K562 (cell line): ENCODE results near the gene SLC22A23. TPM values are rescaled to one million over a fixed set of nuclear protein-coding genes. Genes with fewer than 3 reads are reported as not detected.
A peak's percentile ranks its signal among the peaks of the same experiment; 100 is the strongest.

Experiments used
- BHLHE40 ChIP-seq: IDR thresholded peaks from 2 replicates; pipeline ENCODE4 v1.6.1; 2011; ENCODE audit warnings: low read length, improper control_type of control experiment
- CBX1 ChIP-seq: sonication (generic); IDR thresholded peaks from 2 replicates; pipeline ENCODE4 v1.6.1; 2016; ENCODE audit warnings: antibody characterized with exemption, low read depth, mild to moderate bottlenecking
- CREB1 ChIP-seq, 2 experiments: sonication (generic) in 1 of 2; formaldehyde crosslinking in 1 of 2; IDR thresholded peaks; 2 replicates each; pipeline versions ENCODE4 v1.6.1 to v1.8.0; 2012 to 2022; ENCODE audit warnings: inconsistent platforms in 1 of 2, mild to moderate bottlenecking in 1 of 2, missing genetic modification reagents in 1 of 2, moderate library complexity in 1 of 2
- EGR1 ChIP-seq: fragments of 450-650 bp; conservative IDR thresholded peaks from 2 replicates; pipeline ENCODE4 v1.6.1; 2017; ENCODE audit warnings: mild to moderate bottlenecking
- FOXJ3 ChIP-seq: sonication (generic); formaldehyde crosslinking; IDR thresholded peaks from 2 replicates; pipeline ENCODE4 v1.4.0; 2020; ENCODE audit warnings: mild to moderate bottlenecking, missing genetic modification reagents
- KHSRP ChIP-seq: fragments of 450-650 bp; IDR thresholded peaks from 2 replicates; pipeline ENCODE4 v1.6.1; 2017
- NONO ChIP-seq, 2 experiments: fragments of 200-400 bp in 1 of 2; fragments of 450-650 bp in 1 of 2; formaldehyde crosslinking in 1 of 2; IDR thresholded peaks; 2 replicates each; pipeline ENCODE4 v1.6.1; 2017; ENCODE audit warnings: low read depth in 2 of 2, mild to moderate bottlenecking in 2 of 2, moderate library complexity in 2 of 2, low read length in 1 of 2
- RHOXF2B ChIP-seq: fragments of 250-450 bp; sonication (Bioruptor Pico); conservative IDR thresholded peaks from 2 replicates; pipeline ENCODE4 v1.5.1; 2021
- SMARCB1 ChIP-seq: IDR thresholded peaks from 2 replicates; pipeline ENCODE4 v1.6.1; 2011; ENCODE audit warnings: improper control_type of control experiment, low read depth; ENCODE audit not compliant: insufficient read length
- SMARCC2 ChIP-seq: fragments of 450-650 bp; IDR thresholded peaks from 2 replicates; pipeline ENCODE4 v1.6.1; 2017; ENCODE audit warnings: antibody characterized with exemption, moderate library complexity, mild to moderate bottlenecking, low read depth
- TGIF2 ChIP-seq: sonication (generic); formaldehyde crosslinking; IDR thresholded peaks from 2 replicates; pipeline ENCODE4 v1.8.1; 2022; ENCODE audit warnings: mild to moderate bottlenecking, missing genetic modification reagents, moderate library complexity
- XRCC4 ChIP-seq: IDR thresholded peaks from one replicate; pipeline ENCODE4 v1.6.1; 2011; ENCODE audit not compliant: insufficient read depth, insufficient read length; ENCODE audit errors: extremely low read depth
- ZC3H11A ChIP-seq: IDR thresholded peaks from 2 replicates; pipeline ENCODE4 v1.6.1; 2012; ENCODE audit warnings: low read depth, low read length, improper control_type of control experiment
- ZEB2 ChIP-seq: fragments of 450-650 bp; IDR thresholded peaks from 2 replicates; pipeline ENCODE4 v1.6.1; 2016
- ZNF12 ChIP-seq: sonication (generic); formaldehyde crosslinking; IDR thresholded peaks from 2 replicates; pipeline ENCODE4 v1.4.0; 2020; ENCODE audit warnings: mild to moderate bottlenecking, missing genetic modification reagents
- ZNF121 ChIP-seq: sonication (generic); formaldehyde crosslinking; conservative IDR thresholded peaks from 2 replicates; pipeline ENCODE4 v1.8.0; 2022; ENCODE audit warnings: missing genetic modification reagents
- polyA plus RNA-seq, 8 experiments: library from polyadenylated mRNA; depleted of rRNA in 4 of 8; stranded (reverse) in 5 of 8; unstranded in 3 of 8; fragments of >200 nt; fragmentation: Nextera tagmentation in 2 of 8; fragmentation: Illumina TruSeq in 1 of 8; extraction: Ambion mirVana in 2 of 8; extraction: Trizol in 1 of 8; gene quantifications; 2 replicates each; pipeline versions ENCODE4 v1.2.1 to v1.2.3, GENCODE V29; 2011 to 2014; ENCODE audit warnings: inconsistent platforms in 1 of 8, missing spikeins in 1 of 8
- total RNA-seq, 7 experiments: library from RNA; depleted of rRNA in 6 of 7; stranded (reverse); fragments of >200 nt in 6 of 7; fragmentation: Illumina TruSeq in 2 of 7; extraction: Trizol in 2 of 7; gene quantifications; 2 replicates each; pipeline versions ENCODE4 v1.2.1 to v1.2.3, GENCODE V29; 2011 to 2021; ENCODE audit warnings: low replicate concordance in 1 of 7
- TF ChIP-seq, protein P1 (sequence below): sonication (generic); formaldehyde crosslinking; IDR thresholded peaks from 2 replicates; pipeline ENCODE4 v1.8.0; 2022; ENCODE audit warnings: mild to moderate bottlenecking, missing genetic modification reagents
- TF ChIP-seq, protein P2 (sequence below): fragments of 450-650 bp; IDR thresholded peaks from 2 replicates; pipeline ENCODE4 v1.6.1; 2017; ENCODE audit warnings: mild to moderate bottlenecking, moderate library complexity
- TF ChIP-seq, protein P3 (sequence below): sonication (generic); formaldehyde crosslinking; IDR thresholded peaks from 2 replicates; pipeline ENCODE4 v1.8.0; 2023; ENCODE audit warnings: mild to moderate bottlenecking, missing genetic modification reagents
- TF ChIP-seq, protein P4 (sequence below): IDR thresholded peaks from 3 replicates; pipeline ENCODE4 v1.6.1; 2011; ENCODE audit warnings: borderline replicate concordance, mild to moderate bottlenecking; ENCODE audit not compliant: insufficient read length, insufficient read depth

Gene SLC22A23
- total and polyA plus RNA-seq, 9 of the 15 experiments (the other 6 are each of a cell fraction or from before 2014, with no cell fraction given), result 0.30 to 8.7 (median 2.5) TPM

DNA sequence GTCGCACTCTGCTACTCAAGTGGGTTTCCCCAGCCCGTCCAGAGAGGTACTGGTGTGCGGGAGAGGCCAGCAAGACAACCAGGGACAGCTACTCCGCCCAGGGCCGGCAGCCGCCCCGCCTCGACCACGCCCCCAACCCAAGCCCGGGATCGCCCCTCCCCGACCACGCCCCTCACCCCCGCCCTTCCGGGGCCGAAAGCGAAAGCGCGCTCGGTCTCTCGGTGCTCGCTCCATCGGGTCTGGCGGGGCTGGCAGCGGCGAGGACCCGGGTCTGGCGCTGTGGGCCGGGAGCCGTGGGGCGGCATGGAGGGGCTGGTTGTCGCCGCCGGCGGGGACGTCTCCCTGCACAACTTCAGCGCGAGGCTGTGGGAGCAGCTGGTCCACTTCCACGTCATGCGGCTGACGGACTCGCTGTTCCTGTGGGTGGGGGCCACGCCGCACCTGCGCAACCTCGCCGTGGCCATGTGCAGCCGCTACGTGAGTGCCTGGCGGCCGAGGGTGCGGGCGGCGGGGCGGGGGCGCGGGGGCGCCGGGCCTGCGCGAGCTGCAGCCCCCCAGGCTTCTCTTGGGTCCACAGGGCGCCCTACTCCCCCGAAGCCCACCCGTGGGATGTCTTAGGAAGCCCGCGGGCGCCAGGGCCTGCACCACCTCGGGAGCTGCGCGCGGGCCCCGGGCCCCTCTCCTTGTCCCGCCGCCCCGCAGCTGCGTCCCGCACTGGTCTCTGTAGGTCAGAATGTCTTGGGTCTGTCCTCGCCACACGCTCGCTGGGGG is 197.9 kb downstream of the SLC22A23 start, which contains the start of gene PSMG4 (continued):
- peak in 1 of 2 experiments; percentile 60; a peak in 1 of 4 replicates for TF ChIP-seq NONO (IDR thresholded peaks at IDR 0.05; ENCODE audit: low read depth in 2 of 2, low read length in 1 of 2)
- TF ChIP-seq, protein P1, sequence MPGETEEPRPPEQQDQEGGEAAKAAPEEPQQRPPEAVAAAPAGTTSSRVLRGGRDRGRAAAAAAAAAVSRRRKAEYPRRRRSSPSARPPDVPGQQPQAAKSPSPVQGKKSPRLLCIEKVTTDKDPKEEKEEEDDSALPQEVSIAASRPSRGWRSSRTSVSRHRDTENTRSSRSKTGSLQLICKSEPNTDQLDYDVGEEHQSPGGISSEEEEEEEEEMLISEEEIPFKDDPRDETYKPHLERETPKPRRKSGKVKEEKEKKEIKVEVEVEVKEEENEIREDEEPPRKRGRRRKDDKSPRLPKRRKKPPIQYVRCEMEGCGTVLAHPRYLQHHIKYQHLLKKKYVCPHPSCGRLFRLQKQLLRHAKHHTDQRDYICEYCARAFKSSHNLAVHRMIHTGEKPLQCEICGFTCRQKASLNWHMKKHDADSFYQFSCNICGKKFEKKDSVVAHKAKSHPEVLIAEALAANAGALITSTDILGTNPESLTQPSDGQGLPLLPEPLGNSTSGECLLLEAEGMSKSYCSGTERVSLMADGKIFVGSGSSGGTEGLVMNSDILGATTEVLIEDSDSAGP (CRISPR knock-in tag), result 0 out of 2 replicates have a peak, but pooled peaks have one; percentile 39
- 0 out of 2 replicates have a peak, but pooled peaks have one; percentile 33 for TF ChIP-seq ZNF12 (CRISPR knock-in tag)
- TF ChIP-seq KHSRP, result no peak
- 0 out of 2 replicates have a peak, but pooled peaks have one; percentile 48 for TF ChIP-seq RHOXF2B (CRISPR knock-in tag)
- TF ChIP-seq EGR1, result peak; percentile 45; the same call in 1 of the 2 replicates
- TF ChIP-seq SMARCB1, result no peak
- 0 out of 2 replicates have a peak, but pooled peaks have one; percentile 34 for TF ChIP-seq TGIF2
- 0 out of 2 replicates have a peak, but pooled peaks have one; percentile 9 for TF ChIP-seq ZNF121 (CRISPR knock-in tag)
- no peak for TF ChIP-seq FOXJ3
- TF ChIP-seq SMARCC2, result no peak
- peak; percentile 26; the same call in 1 of the 2 replicates for TF ChIP-seq ZEB2
- no peak for TF ChIP-seq XRCC4
- TF ChIP-seq CREB1 (IDR thresholded peaks at IDR 0.05), result peak; percentile 51; the same call in 1 of the 2 replicates
- peak; percentile 68 for TF ChIP-seq CREB1 (CRISPR knock-in tag; IDR thresholded peaks at IDR 0.05)
- TF ChIP-seq, protein P2, sequence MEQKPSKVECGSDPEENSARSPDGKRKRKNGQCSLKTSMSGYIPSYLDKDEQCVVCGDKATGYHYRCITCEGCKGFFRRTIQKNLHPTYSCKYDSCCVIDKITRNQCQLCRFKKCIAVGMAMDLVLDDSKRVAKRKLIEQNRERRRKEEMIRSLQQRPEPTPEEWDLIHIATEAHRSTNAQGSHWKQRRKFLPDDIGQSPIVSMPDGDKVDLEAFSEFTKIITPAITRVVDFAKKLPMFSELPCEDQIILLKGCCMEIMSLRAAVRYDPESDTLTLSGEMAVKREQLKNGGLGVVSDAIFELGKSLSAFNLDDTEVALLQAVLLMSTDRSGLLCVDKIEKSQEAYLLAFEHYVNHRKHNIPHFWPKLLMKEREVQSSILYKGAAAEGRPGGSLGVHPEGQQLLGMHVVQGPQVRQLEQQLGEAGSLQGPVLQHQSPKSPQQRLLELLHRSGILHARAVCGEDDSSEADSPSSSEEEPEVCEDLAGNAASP, result no peak
- TF ChIP-seq, protein P3, sequence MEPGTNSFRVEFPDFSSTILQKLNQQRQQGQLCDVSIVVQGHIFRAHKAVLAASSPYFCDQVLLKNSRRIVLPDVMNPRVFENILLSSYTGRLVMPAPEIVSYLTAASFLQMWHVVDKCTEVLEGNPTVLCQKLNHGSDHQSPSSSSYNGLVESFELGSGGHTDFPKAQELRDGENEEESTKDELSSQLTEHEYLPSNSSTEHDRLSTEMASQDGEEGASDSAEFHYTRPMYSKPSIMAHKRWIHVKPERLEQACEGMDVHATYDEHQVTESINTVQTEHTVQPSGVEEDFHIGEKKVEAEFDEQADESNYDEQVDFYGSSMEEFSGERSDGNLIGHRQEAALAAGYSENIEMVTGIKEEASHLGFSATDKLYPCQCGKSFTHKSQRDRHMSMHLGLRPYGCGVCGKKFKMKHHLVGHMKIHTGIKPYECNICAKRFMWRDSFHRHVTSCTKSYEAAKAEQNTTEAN (CRISPR knock-in tag), result no peak; the same call in 1 of the 2 replicates
- TF ChIP-seq BHLHE40, result peak; percentile 46; the same call in 1 of the 2 replicates
- no peak for TF ChIP-seq ZC3H11A
- TF ChIP-seq, protein P4, sequence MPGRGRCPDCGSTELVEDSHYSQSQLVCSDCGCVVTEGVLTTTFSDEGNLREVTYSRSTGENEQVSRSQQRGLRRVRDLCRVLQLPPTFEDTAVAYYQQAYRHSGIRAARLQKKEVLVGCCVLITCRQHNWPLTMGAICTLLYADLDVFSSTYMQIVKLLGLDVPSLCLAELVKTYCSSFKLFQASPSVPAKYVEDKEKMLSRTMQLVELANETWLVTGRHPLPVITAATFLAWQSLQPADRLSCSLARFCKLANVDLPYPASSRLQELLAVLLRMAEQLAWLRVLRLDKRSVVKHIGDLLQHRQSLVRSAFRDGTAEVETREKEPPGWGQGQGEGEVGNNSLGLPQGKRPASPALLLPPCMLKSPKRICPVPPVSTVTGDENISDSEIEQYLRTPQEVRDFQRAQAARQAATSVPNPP, result no peak
- peak; percentile 86 for TF ChIP-seq CBX1
